ENCODE measurements around the gene MORC3.

DNA sequence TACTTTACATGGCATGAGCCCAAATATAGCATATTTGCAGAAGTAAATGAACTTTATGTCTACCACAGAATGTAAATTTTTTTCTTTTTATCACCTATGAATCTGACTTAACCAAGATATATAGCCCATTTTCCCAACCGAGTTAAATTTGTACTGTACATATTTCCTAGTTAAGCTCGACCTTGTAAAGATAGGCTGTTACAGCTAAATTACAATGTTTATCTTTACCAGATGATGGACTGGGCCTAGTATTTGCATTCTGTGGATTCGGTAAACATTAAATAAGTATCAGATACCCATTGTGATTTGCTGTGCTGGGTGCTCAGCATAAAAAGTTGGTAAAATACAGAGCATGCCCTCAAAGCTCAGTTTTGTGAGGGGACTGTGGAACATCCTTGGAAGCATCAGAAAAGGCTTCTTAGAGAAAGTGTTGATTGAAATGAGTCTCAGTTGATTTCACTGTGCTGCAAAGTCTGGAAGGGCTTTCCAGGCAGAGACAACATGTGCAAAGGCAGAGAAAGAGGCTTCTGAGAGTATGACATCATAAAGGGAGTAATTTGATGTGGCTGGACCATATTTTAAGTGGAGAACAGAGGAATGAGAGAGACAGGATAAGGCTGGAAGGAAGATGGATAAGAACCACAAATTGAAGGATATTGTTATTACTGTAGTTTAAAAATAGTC, 27.4 kb downstream of the MORC3 start:
- TF ChIP-seq SP1 (IDR thresholded peaks at IDR 0.05) (no peak), FOXA1 (IDR thresholded peaks at IDR 0.05) (no peak), BHLHE40 (IDR thresholded peaks at IDR 0.05; ENCODE audit: borderline replicate concordance) (no peak), ARNT (IDR thresholded peaks at IDR 0.05) (no peak), CTBP1 (IDR thresholded peaks at IDR 0.05; ENCODE audit: borderline replicate concordance) (no peak), ZNF384 (IDR thresholded peaks at IDR 0.05) (no peak)
